Stimulated activated CD8-positive, alpha-beta memory T cell treated with anti-CD3 and anti-CD28 coated beads, Interleukin-7, amount 100 ng/mL, for 48 hours (primary cell): ENCODE data around the gene SLC6A8.
"Not testable (repeated sequence)": the region's sequence is repeated elsewhere in the genome, so short reads cannot be mapped to it uniquely, and the experiment has no call there.

ENCODE experiments used
- DNase-seq, 2 donors: peaks; one replicate each; pipeline ENCODE4 v3.0.0-alpha.2; 2020; ENCODE audit warnings: low read depth in 1 of 2; ENCODE audit errors: extremely low read depth in 1 of 2

SLC6A8 gene

GRCh38 chrX:153727123-153727931 lies 39.6 kb downstream of the SLC6A8 start:
- no peak for DNase-seq

- no peak for DNase-seq
These were observed 40.4 kb downstream of the SLC6A8 start for GRCh38 chrX:153728095-153728494.

GRCh38 chrX:153728951-153729631 lies 41.4 kb downstream of the SLC6A8 start:
- no peak for DNase-seq

GRCh38 chrX:153730115-153730514 lies 42.4 kb downstream of the SLC6A8 start:
- not testable (repeated sequence) for DNase-seq

GRCh38 chrX:153731117-153731844 lies 43.6 kb downstream of the SLC6A8 start:
- no peak for DNase-seq

GRCh38 chrX:153731845-153732215 lies 44.1 kb downstream of the SLC6A8 start:
- no peak for DNase-seq

GRCh38 chrX:153732401-153732800 lies 44.7 kb downstream of the SLC6A8 start:
- DNase-seq: no peak

GRCh38 chrX:153733651-153734240 lies 46.0 kb downstream of the SLC6A8 start:
- DNase-seq: no peak

GRCh38 chrX:153734871-153735270 lies 47.1 kb downstream of the SLC6A8 start:
- no peak for DNase-seq

GRCh38 chrX:153735274-153735673 lies 47.5 kb downstream of the SLC6A8 start:
- DNase-seq: no peak

- DNase-seq: no peak
These were observed 48.5 kb downstream of the SLC6A8 start for GRCh38 chrX:153736071-153736820.

GRCh38 chrX:153736871-153737441 lies 49.2 kb downstream of the SLC6A8 start:
- no peak for DNase-seq

GRCh38 chrX:153738056-153738605 lies 50.4 kb downstream of the SLC6A8 start:
- DNase-seq: no peak

GRCh38 chrX:153739754-153740486 lies 52.2 kb downstream of the SLC6A8 start:
- DNase-seq: no peak

GRCh38 chrX:153740631-153741222 lies 53.0 kb downstream of the SLC6A8 start:
- no peak for DNase-seq

- no peak for DNase-seq
These were observed 53.7 kb downstream of the SLC6A8 start for GRCh38 chrX:153741446-153741845.

GRCh38 chrX:153742111-153742510 lies 54.4 kb downstream of the SLC6A8 start:
- not testable (repeated sequence) for DNase-seq

- DNase-seq: not testable (repeated sequence)
These were observed 55.2 kb downstream of the SLC6A8 start for GRCh38 chrX:153742796-153743467.
